HG02588 (cell line): Measurements from ENCODE around the gene ZNF12.
"Not testable (repeated sequence)": the region's sequence is repeated elsewhere in the genome, so short reads cannot be mapped to it uniquely, and the experiment has no call there.

Experiments used
- ATAC-seq: cut with Tn5 transposase; IDR thresholded peaks from one replicate; pipeline ENCODE4 v1.9.1; 2021; ENCODE audit warnings: mild to moderate bottlenecking, moderate library complexity; ENCODE audit not compliant: unreplicated experiment

ZNF12 gene

DNA sequence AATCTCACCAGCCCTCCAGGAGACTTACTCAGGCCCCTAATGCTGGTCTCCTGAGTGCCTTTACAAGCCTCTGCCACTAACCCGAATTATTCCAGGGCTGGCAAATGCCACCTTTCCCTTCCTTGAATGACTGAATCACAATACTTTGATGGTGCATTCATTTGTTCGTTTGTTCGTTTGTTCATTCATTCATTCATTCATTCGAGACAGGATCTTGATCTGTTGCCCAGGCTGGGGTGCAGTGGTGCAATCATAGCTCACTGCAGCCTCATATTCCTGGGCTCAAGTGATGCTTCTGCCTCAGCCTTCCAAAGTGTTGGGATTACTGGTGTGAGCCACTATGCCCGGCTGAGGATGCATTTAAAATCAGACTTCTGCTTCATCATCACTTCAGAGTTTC is 6.0 kb downstream of the ZNF12 start:
- ATAC-seq: no peak

DNA sequence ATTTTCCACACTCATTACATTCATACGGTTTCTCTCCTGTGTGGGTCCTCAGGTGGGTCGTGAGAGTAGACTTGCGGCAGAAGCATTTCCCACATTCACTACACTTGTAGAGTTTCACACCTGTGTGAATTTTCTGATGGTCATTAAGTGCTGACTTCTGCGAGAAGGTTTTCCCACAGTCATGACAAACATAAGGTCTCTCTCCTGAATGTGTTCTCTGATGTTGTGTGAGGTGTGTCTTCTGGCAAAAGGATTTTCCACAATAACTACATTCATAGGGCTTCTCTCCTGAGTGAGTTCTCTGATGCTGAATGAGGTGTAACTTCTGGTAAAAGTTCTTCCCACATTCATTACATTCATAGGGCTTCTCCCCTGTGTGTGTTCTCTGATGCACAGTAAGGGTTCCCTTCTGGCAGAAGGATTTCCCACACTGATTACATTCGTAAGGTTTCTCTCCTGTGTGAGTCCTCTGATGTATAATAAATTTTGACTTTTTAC is 15.1 kb downstream of the ZNF12 start:
- ATAC-seq: no peak

- ATAC-seq: no peak
Measured at GRCh38 chr7:6691103-6691502, 15.6 kb downstream of the ZNF12 start.

DNA sequence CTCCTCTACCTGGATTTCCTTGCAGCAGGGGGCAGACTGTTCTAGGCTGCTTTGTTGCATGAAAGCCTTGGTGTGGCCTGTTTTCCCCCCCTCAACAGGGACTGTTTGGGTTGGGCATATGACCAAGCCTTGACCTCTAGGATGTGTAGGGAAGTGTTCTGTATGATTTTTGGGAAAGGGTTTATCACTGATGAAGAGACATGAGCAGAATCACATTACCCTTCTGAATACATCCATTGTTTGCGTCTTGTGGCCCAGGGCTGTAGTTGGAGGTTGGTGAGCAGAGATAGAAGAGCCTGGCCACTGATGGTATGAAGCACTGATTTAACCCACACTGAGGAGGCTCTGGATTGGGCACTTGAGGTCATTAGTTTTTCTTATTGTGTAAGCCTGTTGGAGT is 26.6 kb downstream of the ZNF12 start:
- no peak for ATAC-seq

DNA sequence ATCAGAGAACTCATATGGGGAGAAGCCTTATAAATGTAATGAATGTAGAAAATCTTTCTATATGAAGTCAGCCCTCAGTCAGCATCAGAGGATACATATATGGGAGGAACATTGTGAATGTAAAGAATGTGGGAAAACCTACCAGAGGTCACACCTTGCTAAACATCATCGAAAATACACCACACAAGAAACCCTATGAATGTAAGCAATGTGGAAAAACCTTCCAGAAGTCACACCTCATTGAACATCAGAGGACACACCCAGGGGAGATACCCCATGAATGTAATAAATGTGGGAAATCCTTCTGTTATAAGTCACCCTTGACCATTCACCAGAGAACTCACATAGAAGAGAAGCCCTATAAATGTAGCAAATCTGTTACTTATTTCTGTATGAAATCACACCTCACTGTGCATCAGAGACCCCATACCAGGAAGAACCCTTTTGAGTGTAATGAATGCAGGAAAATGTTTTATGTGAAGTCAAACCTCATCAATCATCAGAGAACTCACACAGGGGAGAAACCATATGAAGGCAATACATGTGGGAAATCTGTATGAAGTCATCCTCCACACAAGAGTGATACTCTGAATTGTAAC is 30.8 kb downstream of the ZNF12 start:
- no peak for ATAC-seq

GRCh38 chr7:6670851-6671250 is 35.9 kb downstream of the ZNF12 start:
- not testable (repeated sequence) for ATAC-seq

DNA sequence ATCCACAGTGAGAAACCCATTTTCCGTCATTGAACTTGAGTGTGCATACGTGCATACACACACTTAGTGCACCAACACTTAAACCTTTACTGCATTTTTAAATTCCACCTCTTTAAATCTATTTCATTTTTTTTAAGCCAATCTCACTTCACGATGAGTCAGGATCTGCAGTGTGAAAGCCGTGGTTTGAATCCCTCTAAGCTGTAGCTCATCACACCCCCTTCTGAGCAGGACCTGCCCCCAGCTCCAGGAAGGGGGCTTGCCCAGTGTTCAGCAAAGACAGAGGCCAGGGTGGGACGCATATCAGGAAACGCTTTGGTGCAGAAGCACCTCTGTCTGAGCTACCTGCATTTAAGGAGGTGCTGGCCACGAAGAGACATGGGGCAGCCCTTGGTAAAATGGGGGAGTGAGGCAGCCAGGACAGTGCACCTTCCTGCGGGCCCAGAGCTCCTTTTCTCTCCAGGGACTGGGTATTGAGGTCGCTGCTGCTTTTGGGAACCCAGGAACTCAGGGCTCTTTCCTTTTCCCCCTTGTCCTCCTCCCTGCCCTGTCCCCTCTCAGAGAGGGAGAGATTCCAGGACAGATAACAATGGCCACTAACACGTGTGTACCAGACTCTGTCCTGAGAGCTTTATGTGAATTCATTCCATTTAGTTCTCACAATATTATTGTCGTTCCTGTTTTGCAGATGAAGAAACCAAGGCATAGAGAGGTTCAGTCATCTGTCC is 48.0 kb downstream of the ZNF12 start:
- no peak for ATAC-seq

DNA sequence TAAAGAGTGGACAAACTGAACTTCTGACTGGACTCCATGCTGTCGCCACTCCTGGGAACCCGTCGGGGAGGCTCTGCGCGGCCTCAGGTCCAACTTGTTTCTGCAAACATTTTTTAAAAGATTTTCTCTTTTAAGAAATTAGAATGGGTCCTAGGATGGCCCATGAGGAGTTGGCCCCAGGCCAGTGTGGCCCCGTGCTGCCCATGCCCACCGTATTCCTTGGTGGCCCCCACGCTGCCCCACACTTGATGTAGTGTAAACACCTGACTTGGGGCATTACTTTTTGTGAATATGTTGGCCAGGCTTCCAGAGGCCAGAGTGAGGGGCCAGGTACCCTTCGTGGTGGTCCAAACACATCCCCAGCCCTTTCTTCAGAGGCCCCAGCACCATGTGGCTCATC is 50.3 kb downstream of the ZNF12 start:
- ATAC-seq: no peak

DNA sequence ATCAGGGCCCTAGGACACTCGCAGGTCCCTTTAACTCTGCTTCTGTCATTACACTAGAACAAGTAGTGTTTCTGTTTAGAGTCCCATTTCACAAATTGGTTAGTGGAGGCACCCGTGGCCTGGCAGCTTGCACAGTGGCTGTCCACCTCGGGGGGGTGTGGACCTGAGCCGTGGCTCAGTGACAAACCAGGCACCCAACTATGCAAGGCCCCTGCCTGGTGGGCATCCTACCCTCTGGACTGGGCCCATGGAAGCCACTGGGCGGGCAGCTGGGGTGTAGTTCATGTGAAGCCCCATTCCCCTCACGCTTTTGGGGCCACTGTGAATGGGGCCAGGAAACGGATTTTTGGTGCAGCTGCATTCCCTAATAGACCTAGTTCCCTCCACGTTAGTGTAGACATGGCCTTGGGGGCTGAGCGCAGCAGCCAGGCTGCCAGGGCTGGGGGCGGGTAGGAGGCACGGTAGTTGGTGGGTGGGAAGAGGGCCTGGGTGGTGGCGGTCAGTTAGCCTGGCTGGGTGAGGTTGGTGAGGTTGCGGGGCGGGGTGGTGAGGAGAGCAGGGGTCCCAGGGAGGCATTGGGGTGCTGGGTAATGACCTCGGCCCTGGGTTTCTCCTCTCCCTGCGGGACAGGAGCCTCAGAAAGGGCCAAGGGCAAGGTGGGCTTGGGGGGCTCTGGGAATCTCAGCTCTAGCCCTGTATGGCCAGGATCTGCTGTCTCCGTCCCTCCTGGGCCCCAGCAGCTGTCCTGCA is 50.9 kb downstream of the ZNF12 start:
- ATAC-seq: no peak

GRCh38 chr7:6654842-6655610 is 51.7 kb downstream of the ZNF12 start:
- no peak for ATAC-seq

GRCh38 chr7:6654113-6654841 is 52.5 kb downstream of the ZNF12 start:
- ATAC-seq: no peak

- ATAC-seq: no peak
Measured at GRCh38 chr7:6653071-6654003, 53.4 kb downstream of the ZNF12 start.

GRCh38 chr7:6652446-6653011 is 54.2 kb downstream of the ZNF12 start:
- no peak for ATAC-seq

GRCh38 chr7:6651851-6652445 is 54.8 kb downstream of the ZNF12 start:
- ATAC-seq: no peak

GRCh38 chr7:6650521-6651011 is 56.2 kb downstream of the ZNF12 start:
- no peak for ATAC-seq

GRCh38 chr7:6650086-6650485 is 56.7 kb downstream of the ZNF12 start:
- no peak for ATAC-seq

GRCh38 chr7:6649241-6649961 is 57.3 kb downstream of the ZNF12 start:
- no peak for ATAC-seq

GRCh38 chr7:6648815-6649104 is 58.0 kb downstream of the ZNF12 start:
- no peak for ATAC-seq
